ENCODE data around the gene LYSMD1.

DNA sequence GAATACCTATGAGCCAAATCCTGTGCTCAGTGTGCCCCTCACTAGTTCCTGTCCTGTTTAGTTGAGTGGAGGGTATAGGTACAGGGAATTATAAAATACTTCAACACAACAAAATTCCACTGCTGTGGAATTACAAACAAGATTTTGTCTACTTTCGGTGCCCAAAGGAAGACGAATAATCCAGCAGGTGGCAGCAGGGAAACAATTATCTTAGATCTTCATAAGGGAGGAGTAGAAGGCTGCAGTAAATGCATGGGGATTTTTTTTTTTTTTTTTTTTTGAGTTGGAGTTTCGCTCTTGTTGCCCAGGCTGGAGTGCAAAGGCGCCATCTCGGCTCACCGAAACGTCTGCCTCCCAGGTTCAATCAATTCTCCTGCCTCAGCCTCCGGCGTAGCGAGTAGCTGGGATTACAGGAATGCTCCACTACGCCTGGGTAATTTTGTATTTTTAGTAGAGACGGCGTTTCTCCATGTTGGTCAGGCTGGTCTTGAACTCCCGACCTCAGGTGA lies 30.6 kb upstream of the LYSMD1 start:
- TF ChIP-seq, protein P1, sequence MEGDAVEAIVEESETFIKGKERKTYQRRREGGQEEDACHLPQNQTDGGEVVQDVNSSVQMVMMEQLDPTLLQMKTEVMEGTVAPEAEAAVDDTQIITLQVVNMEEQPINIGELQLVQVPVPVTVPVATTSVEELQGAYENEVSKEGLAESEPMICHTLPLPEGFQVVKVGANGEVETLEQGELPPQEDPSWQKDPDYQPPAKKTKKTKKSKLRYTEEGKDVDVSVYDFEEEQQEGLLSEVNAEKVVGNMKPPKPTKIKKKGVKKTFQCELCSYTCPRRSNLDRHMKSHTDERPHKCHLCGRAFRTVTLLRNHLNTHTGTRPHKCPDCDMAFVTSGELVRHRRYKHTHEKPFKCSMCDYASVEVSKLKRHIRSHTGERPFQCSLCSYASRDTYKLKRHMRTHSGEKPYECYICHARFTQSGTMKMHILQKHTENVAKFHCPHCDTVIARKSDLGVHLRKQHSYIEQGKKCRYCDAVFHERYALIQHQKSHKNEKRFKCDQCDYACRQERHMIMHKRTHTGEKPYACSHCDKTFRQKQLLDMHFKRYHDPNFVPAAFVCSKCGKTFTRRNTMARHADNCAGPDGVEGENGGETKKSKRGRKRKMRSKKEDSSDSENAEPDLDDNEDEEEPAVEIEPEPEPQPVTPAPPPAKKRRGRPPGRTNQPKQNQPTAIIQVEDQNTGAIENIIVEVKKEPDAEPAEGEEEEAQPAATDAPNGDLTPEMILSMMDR (IDR thresholded peaks at IDR 0.05; ENCODE audit: extremely low read depth in 1 of 2, insufficient read depth in 1 of 2, low read depth in 1 of 2, low read length in 2 of 2) = peak; percentile 35 to 42
- TF ChIP-seq EZH2 (IDR thresholded peaks at IDR 0.05; ENCODE audit: borderline replicate concordance, low read depth, low read length, severe bottlenecking) (no peak), POLR2AphosphoS5 (IDR thresholded peaks at IDR 0.05; ENCODE audit: insufficient read depth, low read depth, low read length) (no peak), POLR2A (IDR thresholded peaks at IDR 0.05; ENCODE audit: low read depth, low read length) (no peak), MYC (IDR thresholded peaks at IDR 0.05; ENCODE audit: low read depth, low read length) (no peak), JUN (IDR thresholded peaks at IDR 0.05; ENCODE audit: borderline replicate concordance, insufficient read depth, insufficient read length, low read depth) (no peak)
- TF ChIP-seq, protein P2, sequence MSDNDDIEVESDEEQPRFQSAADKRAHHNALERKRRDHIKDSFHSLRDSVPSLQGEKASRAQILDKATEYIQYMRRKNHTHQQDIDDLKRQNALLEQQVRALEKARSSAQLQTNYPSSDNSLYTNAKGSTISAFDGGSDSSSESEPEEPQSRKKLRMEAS (IDR thresholded peaks at IDR 0.05; ENCODE audit: insufficient read depth, insufficient read length) = no peak
